Cardiac muscle cell (in vitro differentiated cells and primary cell): ENCODE data around the gene PHLDA2. TPM values are rescaled to one million over a fixed set of nuclear protein-coding genes. Genes with fewer than 3 reads are reported as not detected.

Experiments
- DNase-seq, 2 donors: peaks; one replicate each; pipeline versions ENCODE4 v3.0.0 to v3.0.0-alpha.2; 2010 to 2017; ENCODE audit warnings: low read depth in 1 of 2, low spot score in 1 of 2
- H3K27ac ChIP-seq: fragments of 200-600 bp; sonication (generic); 2 replicates; pipeline ENCODE4 v1.5.1; 2016
- H3K27me3 ChIP-seq: fragments of 200-600 bp; sonication (generic); 2 replicates; pipeline ENCODE4 v1.6.0; 2016; ENCODE audit warnings: control low read depth
- H3K36me3 ChIP-seq: fragments of 200-600 bp; sonication (generic); 2 replicates; pipeline ENCODE4 v1.5.1; 2016; ENCODE audit warnings: control low read depth
- H3K4me1 ChIP-seq: fragments of 200-600 bp; sonication (generic); 2 replicates; pipeline ENCODE4 v1.8.1; 2017; ENCODE audit warnings: low read depth, mild to moderate bottlenecking, mixed run types
- H3K4me3 ChIP-seq: fragments of 200-600 bp; sonication (generic); 2 replicates; pipeline ENCODE4 v1.5.1; 2016; ENCODE audit warnings: mild to moderate bottlenecking
- H3K9me3 ChIP-seq: fragments of 200-600 bp; sonication (generic); 2 replicates; pipeline ENCODE4 v1.5.1; 2017; ENCODE audit warnings: low read depth, mild to moderate bottlenecking, control low read depth
- polyA plus RNA-seq: library from polyadenylated mRNA; unstranded; fragments of >200 nt; fragmentation: Nextera tagmentation; extraction: Ambion mirVana; gene quantifications from 2 replicates; pipeline ENCODE4 v1.2.1, GENCODE V29; 2016
- total RNA-seq: library from RNA; depleted of rRNA; stranded (reverse); fragments of >200 nt; gene quantifications from 2 replicates; pipeline ENCODE4 v1.2.3, GENCODE V29; 2016
- TF ChIP-seq, protein P1 (sequence below): IDR thresholded peaks from 2 replicates; pipeline ENCODE4 v1.5.1; 2012; ENCODE audit warnings: low read depth, mild to moderate bottlenecking, low read length

PHLDA2 gene
- total RNA-seq (1.1 TPM in 1 of 2 replicates, not detected in the other), polyA plus RNA-seq (0.73 and 3.8 TPM in 2 replicates)

DNA sequence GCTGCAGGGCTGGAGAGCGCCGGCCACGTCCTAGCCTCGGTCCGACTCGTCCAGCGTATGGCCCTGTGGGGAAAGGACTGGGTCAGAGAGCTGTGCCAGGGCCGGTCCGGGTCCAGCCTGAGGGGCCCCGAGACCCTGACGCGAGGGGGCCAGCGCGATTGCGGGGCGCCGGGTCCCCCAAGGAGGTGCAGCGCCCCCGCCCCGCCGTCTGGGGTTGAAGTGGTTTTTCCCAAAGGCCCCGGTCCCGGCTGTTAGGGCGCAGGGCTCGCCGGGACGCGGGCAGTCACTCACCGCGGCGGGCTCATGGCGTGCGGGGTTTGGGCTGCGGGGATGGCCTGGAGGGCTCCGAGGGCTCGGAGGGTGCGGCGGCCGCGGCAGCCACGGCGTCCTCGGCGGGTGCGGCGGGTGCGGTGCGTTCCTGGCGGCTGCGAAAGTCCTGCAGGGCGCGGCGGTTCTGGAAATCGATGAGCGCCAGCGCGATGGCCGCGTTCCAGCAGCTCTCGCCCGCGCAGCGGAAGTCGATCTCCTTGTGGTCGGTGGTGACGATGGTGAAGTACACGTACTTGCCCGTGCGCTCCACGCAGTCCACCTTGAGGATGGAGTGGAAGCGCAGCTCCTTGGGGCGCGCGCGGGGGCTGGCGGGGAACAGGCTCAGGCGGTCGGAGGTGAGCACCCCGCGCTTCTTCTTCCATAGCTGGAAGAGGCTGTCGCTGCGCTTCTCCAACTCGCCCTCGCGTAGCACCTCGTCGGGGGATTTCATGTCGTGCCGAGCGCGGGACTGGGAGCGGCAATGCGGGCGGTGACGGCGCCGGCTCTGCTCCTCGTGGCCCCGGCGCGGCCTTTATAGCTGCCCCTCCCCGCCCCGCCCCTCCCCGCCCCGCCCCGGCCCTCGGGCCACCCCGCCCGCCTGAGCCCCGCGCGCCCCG lies at the start of gene PHLDA2:
Gene PHLDA2, minus strand, starts transcription at position 816 of the 926 bp plus-strand sequence. Its CDS starts 56 bp downstream, at position 760.
- H3K36me3 ChIP-seq: no peaks in the 10 kb centered on the region
- peaks cover 64% of the 10 kb centered on the region for H3K27me3 ChIP-seq
- DNase-seq: peak; percentile 52 to 73
- no peaks in the 10 kb centered on the region for H3K9me3 ChIP-seq
- H3K4me3 ChIP-seq: peak within 1 kb of the TSS; percentile 26
- H3K4me1 ChIP-seq: peaks cover 7% of the 10 kb centered on the region
- TF ChIP-seq, protein P1, sequence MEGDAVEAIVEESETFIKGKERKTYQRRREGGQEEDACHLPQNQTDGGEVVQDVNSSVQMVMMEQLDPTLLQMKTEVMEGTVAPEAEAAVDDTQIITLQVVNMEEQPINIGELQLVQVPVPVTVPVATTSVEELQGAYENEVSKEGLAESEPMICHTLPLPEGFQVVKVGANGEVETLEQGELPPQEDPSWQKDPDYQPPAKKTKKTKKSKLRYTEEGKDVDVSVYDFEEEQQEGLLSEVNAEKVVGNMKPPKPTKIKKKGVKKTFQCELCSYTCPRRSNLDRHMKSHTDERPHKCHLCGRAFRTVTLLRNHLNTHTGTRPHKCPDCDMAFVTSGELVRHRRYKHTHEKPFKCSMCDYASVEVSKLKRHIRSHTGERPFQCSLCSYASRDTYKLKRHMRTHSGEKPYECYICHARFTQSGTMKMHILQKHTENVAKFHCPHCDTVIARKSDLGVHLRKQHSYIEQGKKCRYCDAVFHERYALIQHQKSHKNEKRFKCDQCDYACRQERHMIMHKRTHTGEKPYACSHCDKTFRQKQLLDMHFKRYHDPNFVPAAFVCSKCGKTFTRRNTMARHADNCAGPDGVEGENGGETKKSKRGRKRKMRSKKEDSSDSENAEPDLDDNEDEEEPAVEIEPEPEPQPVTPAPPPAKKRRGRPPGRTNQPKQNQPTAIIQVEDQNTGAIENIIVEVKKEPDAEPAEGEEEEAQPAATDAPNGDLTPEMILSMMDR: no peak
- H3K27ac ChIP-seq: no peak within 1 kb of the TSS

DNA sequence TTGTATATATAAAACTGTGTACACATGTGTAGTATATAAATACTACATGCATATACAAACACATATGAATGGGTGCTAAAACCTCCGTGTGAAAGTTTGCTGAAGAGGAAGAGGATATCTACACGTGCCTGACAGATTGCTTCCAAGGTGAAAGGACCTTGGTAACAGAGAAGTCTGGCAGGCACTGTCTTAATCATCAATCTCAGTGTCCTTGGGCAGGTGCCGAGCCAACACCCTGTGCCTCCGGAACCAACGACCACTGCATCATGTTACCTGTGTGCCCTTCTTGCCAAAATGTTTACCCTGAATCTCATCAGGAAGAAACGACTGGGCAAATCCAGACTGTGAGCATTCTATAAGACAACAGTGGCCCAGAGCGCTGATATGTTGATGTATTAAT lies 47.9 kb upstream of the PHLDA2 start:
- peaks cover 42% of the 10 kb centered on the region for H3K36me3 ChIP-seq
- DNase-seq: no peak
- TF ChIP-seq, protein P1: no peak
- H3K9me3 ChIP-seq: no peaks in the 10 kb centered on the region
- H3K27me3 ChIP-seq: no peaks in the 10 kb centered on the region
- H3K27ac ChIP-seq: no peak overlapping the region
- no peaks in the 10 kb centered on the region for H3K4me1 ChIP-seq
- no peak overlapping the region for H3K4me3 ChIP-seq

DNA sequence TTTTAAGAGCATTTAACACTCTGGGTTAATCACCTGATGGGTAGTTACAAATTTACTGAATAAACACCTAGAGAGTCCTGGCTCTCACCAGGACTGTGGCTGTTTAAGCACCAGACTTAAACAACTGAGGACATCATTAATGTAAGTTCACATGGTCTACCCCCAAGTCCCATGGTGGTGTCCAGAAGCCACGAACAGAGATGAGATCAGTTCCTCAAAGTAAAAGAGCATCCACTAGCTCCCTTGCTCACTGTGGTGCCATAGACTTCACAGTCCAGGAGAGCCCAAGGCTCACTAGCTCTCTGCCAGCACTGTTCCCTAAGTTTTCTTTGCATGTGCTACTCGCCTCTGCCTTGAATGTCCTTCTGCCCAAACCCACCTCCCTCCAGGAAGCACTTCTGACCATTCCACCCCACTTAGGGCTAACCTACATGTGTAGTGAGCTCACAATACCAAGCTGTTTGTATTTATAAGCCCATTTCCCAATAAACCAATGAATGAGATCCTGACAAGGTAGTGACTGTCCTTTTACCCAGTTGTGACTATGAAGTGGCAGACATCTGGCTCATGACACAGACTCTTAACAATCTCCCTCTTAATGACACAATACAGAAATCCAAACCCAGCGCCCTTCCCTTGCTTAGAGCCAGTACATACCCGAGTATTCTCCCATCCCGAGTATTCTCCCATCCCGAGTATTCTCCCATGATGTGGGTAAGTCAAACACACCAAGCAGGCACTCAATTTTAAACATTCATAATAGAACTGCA lies 47.3 kb upstream of the PHLDA2 start:
- Histone ChIP-seq H3K4me1 (no peaks in the 10 kb centered on the region), H3K9me3 (no peaks in the 10 kb centered on the region), H3K36me3 (peaks cover 49% of the 10 kb centered on the region), H3K27me3 (no peaks in the 10 kb centered on the region), H3K4me3 (no peak overlapping the region), H3K27ac (no peak overlapping the region)
- DNase-seq: no peak
- TF ChIP-seq, protein P1: no peak

DNA sequence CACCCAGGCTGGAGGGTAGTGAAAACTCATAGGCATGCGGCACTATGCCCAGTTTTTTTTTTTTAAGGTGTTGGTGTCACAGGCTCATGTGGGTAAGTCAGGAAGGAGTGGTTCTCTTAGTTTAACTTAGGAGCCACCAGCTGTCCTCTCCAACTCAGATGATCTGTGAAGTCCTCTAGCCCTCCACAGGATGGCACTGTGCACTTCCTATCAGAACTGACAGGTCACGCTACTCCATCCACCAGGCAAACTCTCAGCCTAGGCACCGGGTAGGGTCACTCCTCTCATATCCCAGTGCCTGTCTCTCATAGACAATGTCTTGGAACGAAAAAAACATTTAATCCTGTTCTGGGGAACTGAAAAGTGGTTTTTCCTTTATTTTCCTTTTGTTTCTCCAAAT lies 46.4 kb upstream of the PHLDA2 start:
- Histone ChIP-seq H3K9me3 (no peaks in the 10 kb centered on the region), H3K27me3 (no peaks in the 10 kb centered on the region), H3K4me1 (no peaks in the 10 kb centered on the region), H3K36me3 (peaks cover 57% of the 10 kb centered on the region), H3K4me3 (no peak overlapping the region), H3K27ac (no peak overlapping the region)
- TF ChIP-seq, protein P1: peak; percentile 50
- peak in 1 of 2 donors; percentile 44 for DNase-seq

GRCh38 chr11:2974272-2974671 lies 45.1 kb upstream of the PHLDA2 start:
- H3K9me3 ChIP-seq: no peaks in the 10 kb centered on the region
- TF ChIP-seq, protein P1: no peak
- H3K4me1 ChIP-seq: no peaks in the 10 kb centered on the region
- no peak for DNase-seq
- peaks cover 71% of the 10 kb centered on the region for H3K36me3 ChIP-seq
- no peaks in the 10 kb centered on the region for H3K27me3 ChIP-seq
- no peak overlapping the region for H3K4me3 ChIP-seq
- no peak overlapping the region for H3K27ac ChIP-seq
